PC-9 (cell line): Measurements from ENCODE around the gene RIN1. TPM values are rescaled to one million over a fixed set of nuclear protein-coding genes. Genes with fewer than 3 reads are reported as not detected.
A peak's percentile ranks its signal among the peaks of the same experiment; 100 is the strongest.

ENCODE experiments used
- BruUV-seq: library from RNA; stranded (reverse); fragments of 400-500 nt; replicated peaks from 2 replicates; lab custom pipeline; 2021; lab: Mats Ljungman, UMichigan
- CTCF ChIA-PET: fragments of 300-600 bp; sonication (Branson Sonifier 250); formaldehyde crosslinking; loops from one replicate; lab custom pipeline; 2022; ENCODE audit warnings: antibody characterized with exemption; lab: Charles Lee
- POLR2A ChIA-PET: fragments of 300-600 bp; sonication (Branson Sonifier 250); formaldehyde crosslinking; loops from one replicate; lab custom pipeline; 2022; ENCODE audit warnings: antibody characterized with exemption; ENCODE audit not compliant: unreplicated experiment; lab: Charles Lee
- DNase-seq, 2 experiments: peaks; one replicate each; pipeline versions ENCODE4 v3.0.0 to v3.0.0-alpha.2; 2015 to 2022; ENCODE audit warnings: mixed read lengths in 1 of 2
- H2AFZ ChIP-seq: fragments of 200-600 bp; sonication (generic); 2 replicates; pipeline ENCODE4 v1.8.1; 2017; ENCODE audit warnings: antibody characterized with exemption
- H3F3A ChIP-seq: fragments of 200-600 bp; sonication (generic); 2 replicates; pipeline ENCODE4 v1.8.1; 2017; ENCODE audit warnings: antibody characterized with exemption, mild to moderate bottlenecking, low read depth; ENCODE audit not compliant: insufficient read depth
- H3K27ac ChIP-seq: fragments of 200-600 bp; sonication (generic); 2 replicates; pipeline ENCODE4 v1.6.1; 2016; ENCODE audit warnings: mixed run types
- H3K27me3 ChIP-seq: fragments of 200-600 bp; sonication (generic); 2 replicates; pipeline ENCODE4 v1.6.1; 2016; ENCODE audit warnings: low read depth, mixed run types; ENCODE audit not compliant: insufficient read depth
- H3K36me3 ChIP-seq: fragments of 200-600 bp; sonication (generic); 2 replicates; pipeline ENCODE4 v1.6.1; 2016; ENCODE audit warnings: low read depth, mixed run types
- H3K4me1 ChIP-seq: fragments of 200-600 bp; sonication (generic); replicated peaks from 2 replicates; pipeline ENCODE4 v1.6.1; 2016; ENCODE audit warnings: mixed run types; ENCODE audit not compliant: insufficient read depth
- H3K4me2 ChIP-seq: fragments of 200-600 bp; sonication (generic); 2 replicates; pipeline ENCODE4 v1.6.1; 2017; ENCODE audit warnings: mixed run types
- H3K4me3 ChIP-seq: fragments of 200-600 bp; sonication (generic); 2 replicates; pipeline ENCODE4 v1.6.1; 2016; ENCODE audit warnings: mixed run types
- H3K79me2 ChIP-seq: fragments of 200-600 bp; sonication (generic); 2 replicates; pipeline ENCODE4 v1.6.1; 2017; ENCODE audit warnings: low read depth, mixed run types
- H3K9me2 ChIP-seq: fragments of 200-600 bp; sonication (generic); 2 replicates; pipeline ENCODE4 v1.8.1; 2017; ENCODE audit warnings: mild to moderate bottlenecking; ENCODE audit not compliant: insufficient read depth
- H3K9me3 ChIP-seq: fragments of 200-600 bp; sonication (generic); 2 replicates; pipeline ENCODE4 v1.8.1; 2016; ENCODE audit warnings: low read depth; ENCODE audit not compliant: insufficient read depth
- H4K20me1 ChIP-seq: fragments of 200-600 bp; sonication (generic); 2 replicates; pipeline ENCODE4 v1.8.1; 2017; ENCODE audit not compliant: insufficient read depth
- EZH2 ChIP-seq: fragments of 200-600 bp; sonication (generic); IDR thresholded peaks from 2 replicates; pipeline ENCODE4 v1.8.0; 2017; ENCODE audit warnings: antibody characterized with exemption, low read depth
- intact Hi-C: fragments of 100-400 bp; cut with micrococcal nuclease; formaldehyde crosslinking; loops from one replicate; pipeline ENCODE4 v1.10.0; 2022; ENCODE audit not compliant: unreplicated experiment
- total RNA-seq: library from RNA; stranded (reverse); gene quantifications from 2 replicates; pipeline ENCODE4 v1.2.3, GENCODE V29; 2021
- TF ChIP-seq, protein P1 (sequence below): fragments of 200-600 bp; sonication (generic); conservative IDR thresholded peaks from 2 replicates; pipeline ENCODE4 v1.6.1; 2017; ENCODE audit warnings: mixed run types, antibody characterized with exemption, mild to moderate bottlenecking, moderate library complexity

Gene RIN1
- total RNA-seq, 1 experiment from 2014 or later: 15.5 TPM

DNA sequence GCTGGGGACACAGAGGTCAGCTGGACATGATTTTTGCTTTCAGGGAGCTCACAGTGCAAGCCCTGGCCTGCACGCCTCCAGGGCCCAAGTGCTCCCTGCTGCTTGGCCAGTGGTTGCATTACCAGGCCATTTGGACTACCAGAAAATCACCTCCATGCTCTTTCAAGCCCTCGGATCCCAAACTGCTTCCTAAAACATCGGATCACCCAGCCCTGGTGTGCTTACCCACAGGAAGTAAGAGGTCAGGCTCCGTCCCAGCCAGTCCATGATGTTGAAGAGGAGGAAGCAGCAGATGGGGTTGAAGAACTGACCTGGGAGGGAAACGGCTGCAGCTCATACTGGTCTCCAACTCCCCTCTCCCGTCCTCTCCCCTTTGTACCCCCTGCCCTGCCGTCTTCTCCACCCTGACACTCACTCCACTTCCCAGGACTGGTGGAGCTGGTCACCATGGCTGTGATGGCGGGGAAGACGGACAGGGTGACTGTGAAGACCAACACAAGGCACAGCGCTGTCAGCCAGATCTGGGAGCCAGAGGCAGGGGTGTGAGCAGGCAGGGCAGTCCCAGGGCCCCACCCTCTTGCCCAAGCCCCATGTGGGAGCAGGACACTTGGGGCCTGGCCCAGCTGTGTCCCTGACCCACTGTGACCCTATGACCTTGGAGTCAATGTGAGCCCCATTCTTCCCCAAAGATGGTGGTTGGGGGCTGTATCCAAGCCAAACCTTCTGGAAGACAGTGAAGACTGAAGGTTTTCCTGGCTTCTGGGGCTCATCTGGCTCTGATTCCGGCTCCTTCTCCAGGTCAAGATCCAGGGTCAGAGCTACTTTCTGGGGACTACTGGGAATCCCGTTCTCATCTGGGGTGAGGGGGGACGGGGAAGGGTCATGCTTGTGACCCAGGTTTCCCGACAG is 29.7 kb upstream of the RIN1 start:
- TF ChIP-seq, protein P1, sequence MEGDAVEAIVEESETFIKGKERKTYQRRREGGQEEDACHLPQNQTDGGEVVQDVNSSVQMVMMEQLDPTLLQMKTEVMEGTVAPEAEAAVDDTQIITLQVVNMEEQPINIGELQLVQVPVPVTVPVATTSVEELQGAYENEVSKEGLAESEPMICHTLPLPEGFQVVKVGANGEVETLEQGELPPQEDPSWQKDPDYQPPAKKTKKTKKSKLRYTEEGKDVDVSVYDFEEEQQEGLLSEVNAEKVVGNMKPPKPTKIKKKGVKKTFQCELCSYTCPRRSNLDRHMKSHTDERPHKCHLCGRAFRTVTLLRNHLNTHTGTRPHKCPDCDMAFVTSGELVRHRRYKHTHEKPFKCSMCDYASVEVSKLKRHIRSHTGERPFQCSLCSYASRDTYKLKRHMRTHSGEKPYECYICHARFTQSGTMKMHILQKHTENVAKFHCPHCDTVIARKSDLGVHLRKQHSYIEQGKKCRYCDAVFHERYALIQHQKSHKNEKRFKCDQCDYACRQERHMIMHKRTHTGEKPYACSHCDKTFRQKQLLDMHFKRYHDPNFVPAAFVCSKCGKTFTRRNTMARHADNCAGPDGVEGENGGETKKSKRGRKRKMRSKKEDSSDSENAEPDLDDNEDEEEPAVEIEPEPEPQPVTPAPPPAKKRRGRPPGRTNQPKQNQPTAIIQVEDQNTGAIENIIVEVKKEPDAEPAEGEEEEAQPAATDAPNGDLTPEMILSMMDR: no peak
- no peak for TF ChIP-seq EZH2
- peaks cover 29% of the 10 kb centered on the region for H3K79me2 ChIP-seq
- intact Hi-C loops: no loop called here
- no peaks in the 10 kb centered on the region for H3K27me3 ChIP-seq
- no peak overlapping the region for H3K4me3 ChIP-seq
- H3K4me2 ChIP-seq: no peak overlapping the region
- peaks cover 10% of the 10 kb centered on the region for H3K4me1 ChIP-seq
- POLR2A ChIA-PET: no interaction called here
- no peaks in the 10 kb centered on the region for H3K9me3 ChIP-seq
- no peak overlapping the region for H3K27ac ChIP-seq
- peaks cover 32% of the 10 kb centered on the region for H3K36me3 ChIP-seq
- no peak for DNase-seq
- H3F3A ChIP-seq: peaks cover 71% of the 10 kb centered on the region
- CTCF ChIA-PET: no interaction called here
- H3K9me2 ChIP-seq: no peaks in the 10 kb centered on the region
- no peak overlapping the region for H2AFZ ChIP-seq
- H4K20me1 ChIP-seq: peaks cover 51% of the 10 kb centered on the region
- no TSS peak for BruUV-seq

DNA sequence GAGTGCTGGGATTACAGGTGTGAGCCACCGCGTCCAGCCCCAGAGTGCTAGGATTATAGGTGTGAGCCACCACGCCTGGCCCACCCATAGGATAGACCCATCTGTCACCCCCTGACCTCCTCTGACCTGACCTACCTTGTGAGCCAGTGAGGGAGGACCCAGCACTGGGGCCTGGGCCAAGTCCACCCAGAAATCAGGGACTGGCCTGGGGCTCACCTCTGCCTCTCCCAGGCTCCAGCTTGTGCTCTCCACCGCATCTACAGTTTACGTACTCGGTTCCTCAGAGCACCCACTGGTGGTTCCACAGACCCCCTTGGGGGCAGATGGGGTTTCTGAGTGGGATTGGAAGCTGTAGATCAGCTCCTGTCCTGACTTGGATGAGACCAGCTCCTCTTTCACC is 28.9 kb upstream of the RIN1 start:
- CTCF ChIA-PET: interaction anchor here (0.6 kb wide), 1 partner anchor 37 kb away, joined by 4 read pairs; no protein-coding TSS in a partner anchor
- no TSS peak for BruUV-seq
- no peak for DNase-seq
- H3K27me3 ChIP-seq: no peaks in the 10 kb centered on the region
- POLR2A ChIA-PET: no interaction called here
- H3K79me2 ChIP-seq: peaks cover 21% of the 10 kb centered on the region
- peaks cover 32% of the 10 kb centered on the region for H3K36me3 ChIP-seq
- H3K9me2 ChIP-seq: no peaks in the 10 kb centered on the region
- H2AFZ ChIP-seq: no peak overlapping the region
- peaks cover 9% of the 10 kb centered on the region for H3K4me1 ChIP-seq
- peaks cover 49% of the 10 kb centered on the region for H4K20me1 ChIP-seq
- TF ChIP-seq, protein P1: no peak
- no peak for TF ChIP-seq EZH2
- H3F3A ChIP-seq: peaks cover 71% of the 10 kb centered on the region
- H3K27ac ChIP-seq: no peak overlapping the region
- H3K9me3 ChIP-seq: no peaks in the 10 kb centered on the region
- H3K4me3 ChIP-seq: no peak overlapping the region
- intact Hi-C loops: no loop called here
- no peak overlapping the region for H3K4me2 ChIP-seq

DNA sequence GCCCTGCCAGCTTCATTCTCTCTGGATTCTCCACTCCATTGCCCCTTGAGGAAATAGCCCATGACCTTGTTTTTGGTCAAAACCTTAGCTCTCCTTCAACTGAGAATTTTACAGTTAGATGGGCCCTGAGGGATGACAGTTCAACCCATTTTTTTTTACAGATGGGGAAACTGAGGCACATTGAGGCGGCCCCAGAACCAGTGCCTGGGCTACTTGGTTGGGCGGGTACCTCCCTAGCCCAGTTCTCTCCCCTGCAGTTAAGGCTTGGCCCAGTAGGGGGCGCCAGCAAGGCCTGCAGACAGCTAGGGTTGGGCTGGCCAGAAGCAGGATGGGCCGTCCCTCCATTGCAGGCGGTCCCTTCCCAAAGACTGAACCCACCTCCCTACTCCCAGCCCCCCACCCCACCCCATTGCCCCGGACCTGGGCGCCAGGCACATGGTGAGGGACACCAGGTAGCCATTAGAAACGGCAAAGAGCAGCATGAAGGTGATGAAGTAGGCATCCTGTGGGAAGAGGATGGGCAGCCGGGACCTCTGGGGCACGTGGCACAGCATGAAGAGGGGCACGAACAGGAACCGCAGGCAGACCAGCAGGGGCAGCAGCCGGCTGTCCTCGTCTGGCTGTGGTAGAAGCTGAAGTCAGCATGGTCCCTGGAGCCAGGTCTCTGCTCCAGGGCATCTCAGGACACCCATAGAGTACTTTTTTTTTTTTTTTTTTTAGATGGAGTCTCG is 27.7 kb upstream of the RIN1 start:
- Histone ChIP-seq H4K20me1 (peaks cover 40% of the 10 kb centered on the region), H3K4me1 (no peaks in the 10 kb centered on the region), H3K9me2 (no peaks in the 10 kb centered on the region), H3K27me3 (no peaks in the 10 kb centered on the region), H3K79me2 (peaks cover 9% of the 10 kb centered on the region), H2AFZ (no peak overlapping the region), H3K36me3 (peaks cover 32% of the 10 kb centered on the region), H3K4me2 (no peak overlapping the region), H3K27ac (no peak overlapping the region), H3F3A (peaks cover 78% of the 10 kb centered on the region), H3K9me3 (no peaks in the 10 kb centered on the region), H3K4me3 (no peak overlapping the region)
- TF ChIP-seq EZH2: no peak
- TF ChIP-seq, protein P1: peak; percentile 95
- POLR2A ChIA-PET: no interaction called here
- no TSS peak for BruUV-seq
- peak in 1 of 2 experiments; percentile 59 for DNase-seq
- intact Hi-C loops: no loop called here
- CTCF ChIA-PET: interaction anchor here (0.6 to 1.3 kb wide), 9 partner anchors 17 to 201 kb away, joined by 3 to 9 read pairs (median 4); no protein-coding TSS in a partner anchor
